Measurements from ENCODE around the gene PTPRE.
"Not testable (repeated sequence)": the region's sequence is repeated elsewhere in the genome, so short reads cannot be mapped to it uniquely, and the experiment has no call there.

Gene PTPRE

GRCh38 chr10:128081222-128081621, 174.3 kb downstream of the PTPRE start:
- no peak for DNase-seq

GRCh38 chr10:128081720-128082119, 174.8 kb downstream of the PTPRE start:
- no peak for DNase-seq

- no peak for DNase-seq
These were observed 176.4 kb downstream of the PTPRE start for GRCh38 chr10:128083191-128083895.

- DNase-seq, result no peak
These were observed 177.5 kb downstream of the PTPRE start for GRCh38 chr10:128084364-128084763.

- no peak for DNase-seq
These were observed 178.1 kb downstream of the PTPRE start for GRCh38 chr10:128084991-128085390.

GRCh38 chr10:128086003-128086863, 179.3 kb downstream of the PTPRE start:
- no peak for DNase-seq

- no peak for DNase-seq
These were observed 180.4 kb downstream of the PTPRE start for GRCh38 chr10:128087146-128087883.

GRCh38 chr10:128087884-128088709, 181.2 kb downstream of the PTPRE start:
- no peak for DNase-seq

GRCh38 chr10:128091636-128092210, 184.8 kb downstream of the PTPRE start:
- no peak for DNase-seq

- DNase-seq, result no peak
These were observed 185.6 kb downstream of the PTPRE start for GRCh38 chr10:128092454-128092853.

GRCh38 chr10:128094596-128094995, 187.7 kb downstream of the PTPRE start:
- not testable (repeated sequence) for DNase-seq

- no peak for DNase-seq
These were observed 188.3 kb downstream of the PTPRE start for GRCh38 chr10:128095027-128095752.

GRCh38 chr10:128095753-128096469, 189.0 kb downstream of the PTPRE start:
- DNase-seq, result no peak

- DNase-seq, result no peak
These were observed 189.7 kb downstream of the PTPRE start for GRCh38 chr10:128096486-128097199.

GRCh38 chr10:128097783-128098182, 190.9 kb downstream of the PTPRE start:
- no peak for DNase-seq

GRCh38 chr10:128098631-128099030, 191.7 kb downstream of the PTPRE start:
- DNase-seq, result no peak

- no peak for DNase-seq
These were observed 193.0 kb downstream of the PTPRE start for GRCh38 chr10:128099901-128100300.

- no peak for DNase-seq
These were observed 195.0 kb downstream of the PTPRE start for GRCh38 chr10:128101901-128102300.

- no peak for DNase-seq
These were observed 195.8 kb downstream of the PTPRE start for GRCh38 chr10:128102480-128103228.

Data from SW 1271 (cell line).